ENCODE results near the gene LCN1. TPM values are rescaled to one million over a fixed set of nuclear protein-coding genes. Genes with fewer than 3 reads are reported as not detected.

LCN1 gene
- polyA plus RNA-seq, 1 donor from 2014 or later, result not detected

GRCh38 chr9:135572233-135572632, 51.0 kb downstream of the LCN1 start:
- no peaks in the 10 kb centered on the region for H3K27me3 ChIP-seq (ENCODE audit: insufficient read depth, low read depth, low read length)
- no peak overlapping the region for H3K4me3 ChIP-seq (ENCODE audit: low read length)
- no peaks in the 10 kb centered on the region for H4K20me1 ChIP-seq (ENCODE audit: insufficient read depth)
- H3K36me3 ChIP-seq (ENCODE audit: insufficient read depth, low read length), result no peaks in the 10 kb centered on the region
- no peaks in the 10 kb centered on the region for H3K79me2 ChIP-seq (replicated peaks; ENCODE audit: insufficient read depth, low read length)
- no peaks in the 10 kb centered on the region for H3F3A ChIP-seq (ENCODE audit: insufficient read depth, low read length, poor library complexity, severe bottlenecking)
- H3K9ac ChIP-seq (ENCODE audit: low read length), result no peak overlapping the region
- no peaks in the 10 kb centered on the region for H3K9me3 ChIP-seq (ENCODE audit: low read length)
- no peak overlapping the region for H3K4me2 ChIP-seq (ENCODE audit: low read length)
- TF ChIP-seq MXI1 (conservative IDR thresholded peaks at IDR 0.05; ENCODE audit: poor library complexity, severe bottlenecking) (no peak), TAF1 (IDR thresholded peaks at IDR 0.05; ENCODE audit: low read depth) (no peak)
- no peak overlapping the region for H2AFZ ChIP-seq (ENCODE audit: low read depth, low read length)
- no peaks in the 10 kb centered on the region for H3K9me2 ChIP-seq (ENCODE audit: insufficient read depth, low read length)
- no peak overlapping the region for H3K27ac ChIP-seq (ENCODE audit: low read length)

- no peak overlapping the region for H2AFZ ChIP-seq (ENCODE audit: low read depth, low read length)
- H3K36me3 ChIP-seq (ENCODE audit: insufficient read depth, low read length), result no peaks in the 10 kb centered on the region
- no peak overlapping the region for H3K4me2 ChIP-seq (ENCODE audit: low read length)
- H3K27me3 ChIP-seq (ENCODE audit: insufficient read depth, low read depth, low read length), result no peaks in the 10 kb centered on the region
- H3F3A ChIP-seq (ENCODE audit: insufficient read depth, low read length, poor library complexity, severe bottlenecking), result no peaks in the 10 kb centered on the region
- H3K9me2 ChIP-seq (ENCODE audit: insufficient read depth, low read length), result no peaks in the 10 kb centered on the region
- TF ChIP-seq REST (IDR thresholded peaks at IDR 0.05; ENCODE audit: borderline replicate concordance) (no peak), EP300 (conservative IDR thresholded peaks at IDR 0.05; ENCODE audit: poor library complexity, severe bottlenecking) (no peak), POLR2AphosphoS5 (IDR thresholded peaks at IDR 0.05) (no peak), EZH2 (IDR thresholded peaks at IDR 0.05; ENCODE audit: borderline replicate concordance, insufficient read depth, low read length, poor library complexity, severe bottlenecking) (no peak), MXI1 (conservative IDR thresholded peaks at IDR 0.05; ENCODE audit: poor library complexity, severe bottlenecking) (no peak), RAD21 (conservative IDR thresholded peaks at IDR 0.05) (no peak), SMC3 (conservative IDR thresholded peaks at IDR 0.05; ENCODE audit: poor library complexity) (no peak), TAF1 (IDR thresholded peaks at IDR 0.05; ENCODE audit: low read depth) (no peak)
- no peaks in the 10 kb centered on the region for H3K9me3 ChIP-seq (ENCODE audit: low read length)
- no peak overlapping the region for H3K9ac ChIP-seq (ENCODE audit: low read length)
- no peak overlapping the region for H3K4me3 ChIP-seq (ENCODE audit: low read length)
- no peaks in the 10 kb centered on the region for H4K20me1 ChIP-seq (ENCODE audit: insufficient read depth)
- H3K79me2 ChIP-seq (replicated peaks; ENCODE audit: insufficient read depth, low read length), result no peaks in the 10 kb centered on the region
- H3K27ac ChIP-seq (ENCODE audit: low read length), result no peak overlapping the region
Observed at GRCh38 chr9:135573124-135573523, 51.9 kb downstream of the LCN1 start.

- no peak for TF ChIP-seq REST (IDR thresholded peaks at IDR 0.05; ENCODE audit: borderline replicate concordance)
Observed at GRCh38 chr9:135574331-135574730, 53.1 kb downstream of the LCN1 start.

More at GRCh38 chr9:135574331-135574730, 53.1 kb downstream of the LCN1 start:
- Histone ChIP-seq H3K9me3 (ENCODE audit: low read length) (no peaks in the 10 kb centered on the region), H3K4me3 (ENCODE audit: low read length) (no peak overlapping the region), H3F3A (ENCODE audit: insufficient read depth, low read length, poor library complexity, severe bottlenecking) (no peaks in the 10 kb centered on the region), H2AFZ (ENCODE audit: low read depth, low read length) (no peak overlapping the region), H3K9me2 (ENCODE audit: insufficient read depth, low read length) (no peaks in the 10 kb centered on the region), H3K4me2 (ENCODE audit: low read length) (no peak overlapping the region), H3K9ac (ENCODE audit: low read length) (no peak overlapping the region), H4K20me1 (ENCODE audit: insufficient read depth) (no peaks in the 10 kb centered on the region), H3K79me2 (replicated peaks; ENCODE audit: insufficient read depth, low read length) (no peaks in the 10 kb centered on the region), H3K27ac (ENCODE audit: low read length) (no peak overlapping the region), H3K36me3 (ENCODE audit: insufficient read depth, low read length) (no peaks in the 10 kb centered on the region), H3K27me3 (ENCODE audit: insufficient read depth, low read depth, low read length) (peaks cover 1% of the 10 kb centered on the region)

All from neural cell (in vitro differentiated cells).